Measurements from ENCODE around the gene GPSM3.

DNA sequence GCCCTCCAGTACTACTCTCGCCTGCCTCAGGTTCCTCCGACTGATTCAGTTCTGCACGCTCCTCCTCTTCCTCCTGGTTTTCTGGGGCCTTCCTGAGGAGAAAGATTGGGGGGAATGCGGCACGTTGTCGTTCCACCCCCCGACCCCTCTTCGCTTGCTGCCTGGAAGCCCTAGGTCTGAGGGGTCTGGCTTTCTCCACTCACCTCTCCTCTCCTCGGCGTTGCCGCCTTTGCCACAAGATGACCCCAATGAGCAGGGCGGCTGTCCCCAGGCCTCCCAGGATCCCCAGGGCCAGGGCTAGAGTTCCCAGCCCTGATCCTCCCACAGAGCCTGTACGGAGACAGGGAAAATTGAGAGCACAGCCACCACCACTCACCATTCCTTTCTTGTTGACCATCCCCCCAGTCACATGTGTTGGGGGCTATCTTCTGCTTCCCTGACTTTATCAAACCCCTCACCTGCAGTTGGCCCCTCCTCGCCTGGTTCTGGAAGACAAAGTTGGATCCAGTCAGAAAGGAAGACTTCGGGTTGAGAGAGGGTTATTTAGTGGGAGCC lies 11.2 kb downstream of the GPSM3 start:
- TF ChIP-seq, protein P1, sequence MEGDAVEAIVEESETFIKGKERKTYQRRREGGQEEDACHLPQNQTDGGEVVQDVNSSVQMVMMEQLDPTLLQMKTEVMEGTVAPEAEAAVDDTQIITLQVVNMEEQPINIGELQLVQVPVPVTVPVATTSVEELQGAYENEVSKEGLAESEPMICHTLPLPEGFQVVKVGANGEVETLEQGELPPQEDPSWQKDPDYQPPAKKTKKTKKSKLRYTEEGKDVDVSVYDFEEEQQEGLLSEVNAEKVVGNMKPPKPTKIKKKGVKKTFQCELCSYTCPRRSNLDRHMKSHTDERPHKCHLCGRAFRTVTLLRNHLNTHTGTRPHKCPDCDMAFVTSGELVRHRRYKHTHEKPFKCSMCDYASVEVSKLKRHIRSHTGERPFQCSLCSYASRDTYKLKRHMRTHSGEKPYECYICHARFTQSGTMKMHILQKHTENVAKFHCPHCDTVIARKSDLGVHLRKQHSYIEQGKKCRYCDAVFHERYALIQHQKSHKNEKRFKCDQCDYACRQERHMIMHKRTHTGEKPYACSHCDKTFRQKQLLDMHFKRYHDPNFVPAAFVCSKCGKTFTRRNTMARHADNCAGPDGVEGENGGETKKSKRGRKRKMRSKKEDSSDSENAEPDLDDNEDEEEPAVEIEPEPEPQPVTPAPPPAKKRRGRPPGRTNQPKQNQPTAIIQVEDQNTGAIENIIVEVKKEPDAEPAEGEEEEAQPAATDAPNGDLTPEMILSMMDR (IDR thresholded peaks at IDR 0.05): no peak
- TF ChIP-seq POLR2A (IDR thresholded peaks at IDR 0.05): no peak
